Measurements from ENCODE around the gene ASAH2. TPM values are rescaled to one million over a fixed set of nuclear protein-coding genes. Genes with fewer than 3 reads are reported as not detected.
"Not testable (repeated sequence)": the region's sequence is repeated elsewhere in the genome, so short reads cannot be mapped to it uniquely, and the experiment has no call there.

Gene ASAH2
- total and polyA plus RNA-seq, 4 donors = 0.75 to 3.0 (median 1.0) TPM

DNA sequence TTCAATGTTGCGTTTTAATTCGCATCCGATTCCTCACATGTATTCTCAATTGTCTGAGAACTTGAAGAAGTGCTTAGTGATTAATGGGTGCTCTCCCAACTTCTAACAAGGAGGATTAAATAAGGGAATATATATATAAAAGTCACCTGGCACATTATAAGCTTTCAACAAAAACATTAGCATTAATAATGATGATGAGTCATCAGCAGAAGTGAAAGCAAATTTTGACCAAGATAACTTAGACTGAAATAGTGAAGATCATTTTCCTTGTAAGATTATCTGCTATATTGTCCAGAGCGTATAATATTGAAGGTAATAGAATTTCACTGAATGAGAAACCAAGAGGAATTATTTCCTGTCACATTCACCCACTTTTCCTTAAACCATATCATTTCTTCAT lies 8.5 kb downstream of the ASAH2 start:
- DNase-seq (ENCODE audit: low spot score) = no peak
- no peak overlapping the region for H3K9ac ChIP-seq (ENCODE audit: low read depth in 1 of 2, low read length in 2 of 2)
- WGBS = 96% methylated on average over 4 of the region's 4 CpGs
- H3K4me3 ChIP-seq (ENCODE audit: low read depth in 1 of 3, low read length in 3 of 3) = no peak overlapping the region
- H3K4me1 ChIP-seq (ENCODE audit: control insufficient read depth in 4 of 4, insufficient read depth in 4 of 4, low read length in 3 of 4) = peaks cover 0 to 5% (median 3%) of the 10 kb centered on the region in 4 donors
- H3K27me3 ChIP-seq (ENCODE audit: control insufficient read depth in 4 of 4, insufficient read depth in 4 of 4, low read length in 3 of 4) = no peaks in the 10 kb centered on the region
- H3K36me3 ChIP-seq (ENCODE audit: control insufficient read depth in 4 of 4, insufficient read depth in 3 of 4, low read depth in 1 of 4, low read length in 3 of 4) = no peaks in the 10 kb centered on the region
- TF ChIP-seq, protein P1, sequence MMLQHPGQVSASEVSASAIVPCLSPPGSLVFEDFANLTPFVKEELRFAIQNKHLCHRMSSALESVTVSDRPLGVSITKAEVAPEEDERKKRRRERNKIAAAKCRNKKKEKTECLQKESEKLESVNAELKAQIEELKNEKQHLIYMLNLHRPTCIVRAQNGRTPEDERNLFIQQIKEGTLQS (IDR thresholded peaks at IDR 0.05) = no peak
- no peak for TF ChIP-seq HNF4A (conservative IDR thresholded peaks at IDR 0.05)
- no peak for TF ChIP-seq NR2F2 (IDR thresholded peaks at IDR 0.05)
- no peak for TF ChIP-seq SP1 (IDR thresholded peaks at IDR 0.05)
- no peak for TF ChIP-seq YY1 (IDR thresholded peaks at IDR 0.05)
- TF ChIP-seq EGR1 (IDR thresholded peaks at IDR 0.05; ENCODE audit: low read depth in 2 of 2) = no peak
- TF ChIP-seq JUND (IDR thresholded peaks at IDR 0.05) = no peak
- no peak for TF ChIP-seq FOXA1 (IDR thresholded peaks at IDR 0.05)
- no peak for TF ChIP-seq TAF1 (conservative IDR thresholded peaks at IDR 0.05)
- TF ChIP-seq HNF4G (IDR thresholded peaks at IDR 0.05) = no peak
- no peak for TF ChIP-seq RAD21 (IDR thresholded peaks at IDR 0.05)
- TF ChIP-seq RXRA (IDR thresholded peaks at IDR 0.05) = no peak
- TF ChIP-seq GABPA (IDR thresholded peaks at IDR 0.05 in 1 of 2, conservative IDR thresholded peaks at IDR 0.05 in 1 of 2) = no peak
- TF ChIP-seq, protein P2, sequence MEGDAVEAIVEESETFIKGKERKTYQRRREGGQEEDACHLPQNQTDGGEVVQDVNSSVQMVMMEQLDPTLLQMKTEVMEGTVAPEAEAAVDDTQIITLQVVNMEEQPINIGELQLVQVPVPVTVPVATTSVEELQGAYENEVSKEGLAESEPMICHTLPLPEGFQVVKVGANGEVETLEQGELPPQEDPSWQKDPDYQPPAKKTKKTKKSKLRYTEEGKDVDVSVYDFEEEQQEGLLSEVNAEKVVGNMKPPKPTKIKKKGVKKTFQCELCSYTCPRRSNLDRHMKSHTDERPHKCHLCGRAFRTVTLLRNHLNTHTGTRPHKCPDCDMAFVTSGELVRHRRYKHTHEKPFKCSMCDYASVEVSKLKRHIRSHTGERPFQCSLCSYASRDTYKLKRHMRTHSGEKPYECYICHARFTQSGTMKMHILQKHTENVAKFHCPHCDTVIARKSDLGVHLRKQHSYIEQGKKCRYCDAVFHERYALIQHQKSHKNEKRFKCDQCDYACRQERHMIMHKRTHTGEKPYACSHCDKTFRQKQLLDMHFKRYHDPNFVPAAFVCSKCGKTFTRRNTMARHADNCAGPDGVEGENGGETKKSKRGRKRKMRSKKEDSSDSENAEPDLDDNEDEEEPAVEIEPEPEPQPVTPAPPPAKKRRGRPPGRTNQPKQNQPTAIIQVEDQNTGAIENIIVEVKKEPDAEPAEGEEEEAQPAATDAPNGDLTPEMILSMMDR (IDR thresholded peaks at IDR 0.05; ENCODE audit: low read depth, low read length, missing input control) = no peak
- TF ChIP-seq, protein P3, sequence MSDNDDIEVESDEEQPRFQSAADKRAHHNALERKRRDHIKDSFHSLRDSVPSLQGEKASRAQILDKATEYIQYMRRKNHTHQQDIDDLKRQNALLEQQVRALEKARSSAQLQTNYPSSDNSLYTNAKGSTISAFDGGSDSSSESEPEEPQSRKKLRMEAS (IDR thresholded peaks at IDR 0.05) = no peak
- TF ChIP-seq, protein P4, sequence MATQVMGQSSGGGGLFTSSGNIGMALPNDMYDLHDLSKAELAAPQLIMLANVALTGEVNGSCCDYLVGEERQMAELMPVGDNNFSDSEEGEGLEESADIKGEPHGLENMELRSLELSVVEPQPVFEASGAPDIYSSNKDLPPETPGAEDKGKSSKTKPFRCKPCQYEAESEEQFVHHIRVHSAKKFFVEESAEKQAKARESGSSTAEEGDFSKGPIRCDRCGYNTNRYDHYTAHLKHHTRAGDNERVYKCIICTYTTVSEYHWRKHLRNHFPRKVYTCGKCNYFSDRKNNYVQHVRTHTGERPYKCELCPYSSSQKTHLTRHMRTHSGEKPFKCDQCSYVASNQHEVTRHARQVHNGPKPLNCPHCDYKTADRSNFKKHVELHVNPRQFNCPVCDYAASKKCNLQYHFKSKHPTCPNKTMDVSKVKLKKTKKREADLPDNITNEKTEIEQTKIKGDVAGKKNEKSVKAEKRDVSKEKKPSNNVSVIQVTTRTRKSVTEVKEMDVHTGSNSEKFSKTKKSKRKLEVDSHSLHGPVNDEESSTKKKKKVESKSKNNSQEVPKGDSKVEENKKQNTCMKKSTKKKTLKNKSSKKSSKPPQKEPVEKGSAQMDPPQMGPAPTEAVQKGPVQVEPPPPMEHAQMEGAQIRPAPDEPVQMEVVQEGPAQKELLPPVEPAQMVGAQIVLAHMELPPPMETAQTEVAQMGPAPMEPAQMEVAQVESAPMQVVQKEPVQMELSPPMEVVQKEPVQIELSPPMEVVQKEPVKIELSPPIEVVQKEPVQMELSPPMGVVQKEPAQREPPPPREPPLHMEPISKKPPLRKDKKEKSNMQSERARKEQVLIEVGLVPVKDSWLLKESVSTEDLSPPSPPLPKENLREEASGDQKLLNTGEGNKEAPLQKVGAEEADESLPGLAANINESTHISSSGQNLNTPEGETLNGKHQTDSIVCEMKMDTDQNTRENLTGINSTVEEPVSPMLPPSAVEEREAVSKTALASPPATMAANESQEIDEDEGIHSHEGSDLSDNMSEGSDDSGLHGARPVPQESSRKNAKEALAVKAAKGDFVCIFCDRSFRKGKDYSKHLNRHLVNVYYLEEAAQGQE (IDR thresholded peaks at IDR 0.05) = no peak
- no peak overlapping the region for H3K27ac ChIP-seq (ENCODE audit: low read depth in 1 of 2, low read length in 2 of 2)
- H3K9me3 ChIP-seq (ENCODE audit: control insufficient read depth in 4 of 4, low read length in 3 of 4) = no peaks in the 10 kb centered on the region

DNA sequence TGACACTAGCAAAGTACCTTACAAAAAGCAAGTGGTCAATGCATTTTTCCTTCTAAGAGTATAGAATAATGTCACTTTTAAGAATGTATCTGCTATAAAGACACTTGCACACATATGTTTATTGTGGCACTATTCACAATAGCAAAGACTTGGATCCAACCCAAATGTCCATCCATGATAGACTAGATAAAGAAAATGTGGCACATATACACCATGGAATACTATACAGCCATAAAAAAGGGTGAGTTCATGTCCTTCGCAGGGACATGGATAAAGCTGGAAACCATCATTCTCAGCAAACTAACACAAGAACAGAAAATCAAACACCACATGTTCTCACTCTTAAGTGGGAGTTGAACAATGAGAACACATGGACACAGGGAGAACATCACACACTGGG lies 9.8 kb downstream of the ASAH2 start:
- not testable (repeated sequence) for H3K27ac ChIP-seq (ENCODE audit: low read depth in 1 of 2, low read length in 2 of 2); H3K4me3 ChIP-seq (ENCODE audit: low read depth in 1 of 3, low read length in 3 of 3)

More for the DNA sequence above, 9.8 kb downstream of the ASAH2 start:
- H3K9me3 ChIP-seq (ENCODE audit: control insufficient read depth in 4 of 4, low read length in 3 of 4); H3K27me3 ChIP-seq (ENCODE audit: control insufficient read depth in 4 of 4, insufficient read depth in 4 of 4, low read length in 3 of 4); H3K36me3 ChIP-seq (ENCODE audit: control insufficient read depth in 4 of 4, insufficient read depth in 3 of 4, low read depth in 1 of 4, low read length in 3 of 4); H3K9ac ChIP-seq (ENCODE audit: low read depth in 1 of 2, low read length in 2 of 2); DNase-seq (ENCODE audit: low spot score); H3K4me1 ChIP-seq (ENCODE audit: control insufficient read depth in 4 of 4, insufficient read depth in 4 of 4, low read length in 3 of 4): not testable (repeated sequence)
- whole genome bisulfite sequencing = 93% methylated on average over 1 of the region's 1 CpG
